Epithelial cell of esophagus (primary cell): ENCODE data around the gene RGN.
A peak's percentile ranks its signal among the peaks of the same experiment; 100 is the strongest.
"Not testable (repeated sequence)": the region's sequence is repeated elsewhere in the genome, so short reads cannot be mapped to it uniquely, and the experiment has no call there.

Source experiments
- DNase-seq: peaks from one replicate; pipeline ENCODE4 v3.0.0; 2010; ENCODE audit warnings: low read depth
- H3K4me3 ChIP-seq: 2 replicates; pipeline ENCODE4 v1.5.1; 2011; ENCODE audit warnings: mild to moderate bottlenecking, low read length, control low read depth
- CTCF ChIP-seq: IDR thresholded peaks from 2 replicates; pipeline ENCODE4 v1.5.1; 2011; ENCODE audit warnings: low read depth, mild to moderate bottlenecking, low read length, control low read depth, inconsistent platforms; ENCODE audit not compliant: insufficient read depth; ENCODE audit errors: missing control alignments

RGN gene

GRCh38 chrX:47129157-47129898, 51.1 kb downstream of the RGN start:
- peak; percentile 94 for DNase-seq
- no peak for TF ChIP-seq CTCF
- peak overlapping the region; percentile 70 for H3K4me3 ChIP-seq

GRCh38 chrX:47129899-47130358, 51.7 kb downstream of the RGN start:
- no peak for DNase-seq
- no peak for TF ChIP-seq CTCF
- peak overlapping the region; percentile 70 for H3K4me3 ChIP-seq

- DNase-seq, result no peak
- TF ChIP-seq CTCF, result no peak
- no peak overlapping the region for H3K4me3 ChIP-seq
These were observed 55.2 kb downstream of the RGN start for GRCh38 chrX:47133493-47133892.

GRCh38 chrX:47135650-47136049, 57.4 kb downstream of the RGN start:
- peak; percentile 45 for DNase-seq
- H3K4me3 ChIP-seq, result not testable (repeated sequence)

GRCh38 chrX:47138171-47138570, 59.9 kb downstream of the RGN start:
- H3K4me3 ChIP-seq, result no peak overlapping the region
- no peak for DNase-seq
- TF ChIP-seq CTCF, result no peak
